Stomach (tissue), 4 donors: ENCODE data around the gene NFIX.

Experiments
- CTCF ChIP-seq, 7 experiments: fragments of 450-650 bp in 4 of 7; fragments of 200-600 bp in 3 of 7; sonication (generic) in 3 of 7; IDR thresholded peaks; one replicate each; pipeline ENCODE4 v1.5.1; 2016 to 2019; ENCODE audit warnings: antibody characterized with exemption in 7 of 7, control low read depth in 2 of 7, mild to moderate bottlenecking in 1 of 7
- EP300 ChIP-seq: sonication (generic); formaldehyde crosslinking; IDR thresholded peaks from one replicate; pipeline ENCODE4 v1.6.1; 2017; ENCODE audit warnings: antibody characterized with exemption
- POLR2A ChIP-seq, 4 donors: fragments of 450-650 bp; IDR thresholded peaks; one replicate each; pipeline ENCODE4 v1.6.1; 2016; ENCODE audit warnings: antibody characterized with exemption in 4 of 4, control low read depth in 2 of 4, mild to moderate bottlenecking in 1 of 4, moderate library complexity in 1 of 4

- TF ChIP-seq POLR2A (IDR thresholded peaks at IDR 0.05) (no peak), EP300 (no peak), CTCF (IDR thresholded peaks at IDR 0.05) (no peak)
Observed at GRCh38 chr19:13053761-13054625, 58.7 kb downstream of the NFIX start.
